Muscle of leg (tissue), 11 donors: ENCODE results near the gene PPP1R37. TPM values are rescaled to one million over a fixed set of nuclear protein-coding genes. Genes with fewer than 3 reads are reported as not detected.

Source experiments
- DNase-seq: peaks from one replicate; pipeline ENCODE4 v3.0.0; 2013
- H3K27ac ChIP-seq: one replicate; pipeline ENCODE4 v1.5.1; 2013; ENCODE audit warnings: mild to moderate bottlenecking, low read length, control low read depth
- H3K27me3 ChIP-seq: one replicate; pipeline ENCODE4 v1.6.1; 2013; ENCODE audit warnings: low read length; ENCODE audit not compliant: control insufficient read depth, insufficient read depth
- H3K36me3 ChIP-seq: one replicate; pipeline ENCODE4 v1.6.1; 2013; ENCODE audit warnings: low read length; ENCODE audit not compliant: control insufficient read depth, insufficient read depth
- H3K4me1 ChIP-seq: one replicate; pipeline ENCODE4 v1.6.1; 2013; ENCODE audit warnings: low read length; ENCODE audit not compliant: control insufficient read depth, insufficient read depth
- H3K4me3 ChIP-seq: one replicate; pipeline ENCODE4 v1.5.1; 2013; ENCODE audit warnings: low read length, control low read depth
- H3K9me3 ChIP-seq: replicated peaks from 2 replicates; pipeline ENCODE4 v1.6.1; 2013; ENCODE audit warnings: low read depth, low read length; ENCODE audit not compliant: control insufficient read depth
- WGBS: methylation state at CpG from one replicate; pipeline ENCODE4 v1.1.5; 2013; ENCODE audit warnings: missing lambda C conversion rate; ENCODE audit not compliant: insufficient coverage; 5-methylcytosine and 5-hydroxymethylcytosine counted together
- polyA plus RNA-seq, 8 donors: library from polyadenylated mRNA; unstranded; fragments of 120-200 nt; gene quantifications; one replicate each; pipeline versions ENCODE4 v1.2.1 to v1.2.3, GENCODE V29; 2013; ENCODE audit warnings: inconsistent platforms in 1 of 8, low replicate concordance in 1 of 8; ENCODE audit not compliant: insufficient read length in 8 of 8, insufficient read depth in 1 of 8
- total RNA-seq: library from RNA; stranded (reverse); fragments of 120-200 nt; gene quantifications from one replicate; pipeline ENCODE4 v1.2.4, GENCODE V29; 2013

PPP1R37 gene
- total and polyA plus RNA-seq, 9 donors = 19.4 to 29.3 (median 23.0) TPM

DNA sequence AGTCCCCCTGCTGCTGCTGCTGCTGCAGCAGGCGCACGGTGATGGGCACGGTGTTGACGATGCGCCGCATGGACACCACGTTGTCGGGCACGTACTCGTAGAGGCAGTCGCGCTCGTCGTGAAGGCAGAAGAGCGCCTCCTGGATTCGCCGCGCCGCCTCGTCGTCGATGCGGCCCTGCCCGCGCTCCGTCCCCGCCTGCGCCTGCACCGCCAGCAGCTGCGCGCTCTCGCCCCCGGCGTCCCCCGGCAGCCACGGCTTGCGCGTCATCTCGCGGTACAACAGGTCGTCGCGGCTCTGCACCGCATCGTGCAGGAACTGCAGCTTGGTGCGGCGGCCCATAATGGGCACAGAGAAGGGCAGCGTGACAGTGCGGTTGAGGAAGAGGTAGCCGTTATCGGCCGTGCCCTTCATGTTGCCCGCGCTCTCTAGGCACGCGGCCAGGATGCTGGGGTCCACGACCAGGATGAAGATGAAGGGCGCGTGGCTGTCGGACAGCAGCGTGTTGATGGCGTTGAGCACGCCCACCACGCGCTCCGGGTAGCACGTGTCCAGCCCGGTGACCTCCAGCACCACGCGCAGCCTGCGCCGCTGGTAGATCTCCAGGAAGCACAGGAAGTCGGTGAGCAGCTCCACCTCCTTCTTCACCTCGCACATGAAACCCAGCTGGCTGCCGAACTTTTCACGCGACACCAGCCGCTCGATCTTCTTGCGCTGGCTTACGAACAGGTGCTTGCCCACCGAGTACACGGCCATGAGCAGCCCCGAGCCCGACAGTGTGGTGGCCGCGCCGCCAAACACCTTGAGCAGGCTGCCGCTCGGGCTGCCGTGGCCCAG is 59.7 kb downstream of the PPP1R37 start:
- H3K36me3 ChIP-seq = peaks cover 7% of the 10 kb centered on the region
- peak overlapping the region; percentile 24 for H3K4me3 ChIP-seq
- peaks cover 66% of the 10 kb centered on the region for H3K27me3 ChIP-seq
- DNase-seq = peak; percentile 63
- H3K4me1 ChIP-seq = peaks cover 27% of the 10 kb centered on the region
- H3K9me3 ChIP-seq = no peaks in the 10 kb centered on the region
- H3K27ac ChIP-seq = no peak overlapping the region
- 2% methylated on average over 91 of the region's 91 CpGs for whole genome bisulfite sequencing

DNA sequence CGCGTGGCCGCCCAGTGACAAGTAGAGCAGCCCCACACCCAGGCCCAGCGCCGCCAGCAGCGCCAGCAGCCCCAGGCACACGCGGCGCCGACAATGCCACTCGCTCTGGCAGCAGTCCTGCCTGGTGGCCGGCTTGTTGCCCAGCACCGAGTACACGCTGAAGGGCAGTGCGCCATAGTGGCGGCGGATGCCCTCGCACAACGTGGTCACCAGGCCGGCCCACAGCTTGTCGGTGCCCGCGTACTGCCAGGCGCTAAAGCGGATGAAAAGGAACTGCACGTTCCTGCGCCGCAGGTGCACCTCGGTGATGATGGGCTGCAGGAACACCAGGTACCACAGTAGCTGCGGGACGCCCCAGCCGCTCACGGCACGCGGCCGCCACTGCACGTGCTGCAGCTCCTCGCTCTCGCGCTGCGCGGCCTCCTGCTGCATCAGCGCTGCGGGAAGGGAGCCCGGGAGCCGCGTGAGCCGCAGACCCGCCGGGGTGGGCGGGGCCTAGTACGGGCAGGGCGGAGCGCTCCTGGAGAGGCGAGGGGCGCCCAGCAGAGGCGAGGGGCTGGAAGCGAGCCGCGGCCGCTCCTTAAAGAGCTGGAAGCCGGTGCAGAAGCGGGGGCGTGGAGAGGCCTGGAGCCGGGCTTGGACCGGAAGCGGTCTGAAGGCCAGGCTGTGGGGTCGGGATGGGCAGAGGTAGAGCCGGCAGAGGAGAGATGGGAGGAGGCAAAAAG is 60.5 kb downstream of the PPP1R37 start:
- Histone ChIP-seq H3K4me3 (peak overlapping the region; percentile 24), H3K36me3 (peaks cover under 1% of the 10 kb centered on the region), H3K27me3 (peaks cover 66% of the 10 kb centered on the region), H3K27ac (no peak overlapping the region), H3K4me1 (peaks cover 27% of the 10 kb centered on the region), H3K9me3 (no peaks in the 10 kb centered on the region)
- WGBS = 1% methylated on average over 68 of the region's 69 CpGs
- peak; percentile 77 for DNase-seq

DNA sequence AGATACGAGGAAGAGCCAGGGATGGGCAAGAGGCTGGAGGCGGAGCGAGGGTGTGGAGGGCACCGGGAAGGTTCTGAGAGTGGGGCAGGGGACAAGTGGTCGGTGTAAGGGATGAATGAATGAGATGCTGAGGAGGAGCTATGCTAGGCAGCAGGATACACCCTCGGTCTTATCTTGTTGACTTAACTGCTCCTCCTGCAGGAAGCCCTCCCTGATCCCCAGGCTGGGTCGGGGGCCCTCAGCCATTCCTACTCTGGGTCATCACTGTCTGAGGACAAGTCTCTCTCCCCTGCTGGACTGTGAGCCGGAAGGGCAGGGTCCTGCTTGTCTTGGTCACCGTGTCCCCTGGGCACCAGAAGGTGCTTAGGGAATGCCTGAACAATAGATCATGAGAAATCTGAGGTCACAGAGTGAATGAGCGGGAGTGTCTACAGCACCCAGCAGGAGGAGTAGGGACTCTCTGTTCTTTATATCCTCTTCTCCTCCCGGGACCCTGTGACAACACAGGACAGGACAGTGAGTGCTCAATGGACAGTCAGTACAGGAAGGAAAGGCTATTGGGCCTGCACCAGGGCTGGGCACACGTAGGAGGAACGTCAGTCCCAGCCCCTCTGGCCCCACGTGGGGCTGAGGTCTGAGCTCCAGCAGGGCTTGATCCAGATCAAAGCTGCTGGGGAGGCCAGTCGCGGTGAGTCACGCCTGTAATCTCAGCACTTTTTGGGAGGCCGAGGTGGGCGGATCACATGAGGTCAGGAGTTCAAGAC is 61.3 kb downstream of the PPP1R37 start:
- Histone ChIP-seq H3K4me1 (peaks cover 27% of the 10 kb centered on the region), H3K36me3 (no peaks in the 10 kb centered on the region), H3K4me3 (peak overlapping the region; percentile 13), H3K27ac (no peak overlapping the region), H3K9me3 (no peaks in the 10 kb centered on the region), H3K27me3 (peaks cover 67% of the 10 kb centered on the region)
- 13% methylated on average over 10 of the region's 19 CpGs for WGBS
- no peak for DNase-seq

DNA sequence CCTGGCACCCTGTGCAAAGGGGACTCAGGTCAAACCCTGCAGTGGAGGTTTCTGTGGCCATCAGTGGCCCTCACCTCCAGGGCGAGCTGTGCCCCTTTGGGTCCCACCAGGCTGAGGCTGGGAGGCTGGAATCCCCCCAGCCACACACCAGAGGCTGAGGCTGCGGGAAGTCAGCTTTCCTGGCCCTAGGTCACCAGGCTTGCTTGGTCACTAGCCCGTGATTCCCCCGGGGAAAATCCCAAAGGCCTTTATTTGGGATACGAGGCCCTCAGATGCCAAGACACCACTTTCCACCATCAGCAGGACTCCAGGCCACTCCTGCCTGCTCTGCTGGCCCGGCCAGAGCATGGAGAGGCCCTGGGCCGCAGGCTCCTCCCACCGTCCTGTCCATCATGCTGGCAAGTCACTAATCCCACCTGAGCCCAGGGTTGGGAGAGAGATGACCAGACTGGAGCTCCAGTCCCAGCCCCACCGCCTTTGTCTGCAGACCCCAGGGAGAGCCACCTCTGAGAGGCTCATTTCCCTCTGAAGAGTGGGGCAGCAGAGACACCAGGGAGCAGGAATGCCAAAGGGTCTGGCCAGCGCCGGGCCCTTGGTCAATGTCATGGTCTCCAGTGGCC is 63.1 kb downstream of the PPP1R37 start:
- 58% methylated on average over 8 of the region's 11 CpGs for WGBS
- H3K27ac ChIP-seq = no peak overlapping the region

DNA sequence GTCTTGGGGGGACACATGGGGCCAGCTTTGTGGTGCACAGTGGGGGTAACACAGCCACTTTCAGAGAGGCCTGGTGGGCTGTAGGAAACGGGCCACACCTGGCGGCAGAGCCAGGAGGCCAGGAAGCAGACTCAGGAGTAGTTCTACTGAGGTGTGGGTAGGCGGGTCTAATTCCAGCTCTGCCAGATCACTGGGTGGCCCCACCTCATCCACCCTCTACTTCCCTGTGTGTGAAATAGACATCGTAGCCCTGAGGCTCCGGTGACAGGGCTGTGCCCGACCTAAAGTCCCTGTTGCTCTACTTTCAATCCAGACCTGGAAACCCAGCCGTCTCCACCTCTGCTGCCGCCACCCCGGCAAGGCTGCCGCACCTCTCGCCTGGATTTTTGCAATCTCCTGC is 63.8 kb downstream of the PPP1R37 start:
- peaks cover 29% of the 10 kb centered on the region for H3K4me1 ChIP-seq
- no peak overlapping the region for H3K27ac ChIP-seq
- H3K4me3 ChIP-seq = no peak overlapping the region
- WGBS = 49% methylated on average over 8 of the region's 11 CpGs
- H3K36me3 ChIP-seq = no peaks in the 10 kb centered on the region
- H3K27me3 ChIP-seq = peaks cover 68% of the 10 kb centered on the region
- H3K9me3 ChIP-seq = no peaks in the 10 kb centered on the region
- no peak for DNase-seq

More for the DNA sequence above, 63.1 kb downstream of the PPP1R37 start:
- DNase-seq = no peak
- no peaks in the 10 kb centered on the region for H3K9me3 ChIP-seq
- H3K4me3 ChIP-seq = no peak overlapping the region
- H3K27me3 ChIP-seq = peaks cover 69% of the 10 kb centered on the region
- no peaks in the 10 kb centered on the region for H3K36me3 ChIP-seq
- peaks cover 27% of the 10 kb centered on the region for H3K4me1 ChIP-seq

- DNase-seq = no peak
- H3K27ac ChIP-seq = no peak overlapping the region
- peaks cover 51% of the 10 kb centered on the region for H3K27me3 ChIP-seq
- 78% methylated on average over 27 of the region's 27 CpGs for WGBS
- no peaks in the 10 kb centered on the region for H3K36me3 ChIP-seq
- no peak overlapping the region for H3K4me3 ChIP-seq
- peaks cover 11% of the 10 kb centered on the region for H3K4me1 ChIP-seq
- no peaks in the 10 kb centered on the region for H3K9me3 ChIP-seq
Observed at GRCh38 chr19:45158503-45159209, 65.7 kb downstream of the PPP1R37 start.

DNA sequence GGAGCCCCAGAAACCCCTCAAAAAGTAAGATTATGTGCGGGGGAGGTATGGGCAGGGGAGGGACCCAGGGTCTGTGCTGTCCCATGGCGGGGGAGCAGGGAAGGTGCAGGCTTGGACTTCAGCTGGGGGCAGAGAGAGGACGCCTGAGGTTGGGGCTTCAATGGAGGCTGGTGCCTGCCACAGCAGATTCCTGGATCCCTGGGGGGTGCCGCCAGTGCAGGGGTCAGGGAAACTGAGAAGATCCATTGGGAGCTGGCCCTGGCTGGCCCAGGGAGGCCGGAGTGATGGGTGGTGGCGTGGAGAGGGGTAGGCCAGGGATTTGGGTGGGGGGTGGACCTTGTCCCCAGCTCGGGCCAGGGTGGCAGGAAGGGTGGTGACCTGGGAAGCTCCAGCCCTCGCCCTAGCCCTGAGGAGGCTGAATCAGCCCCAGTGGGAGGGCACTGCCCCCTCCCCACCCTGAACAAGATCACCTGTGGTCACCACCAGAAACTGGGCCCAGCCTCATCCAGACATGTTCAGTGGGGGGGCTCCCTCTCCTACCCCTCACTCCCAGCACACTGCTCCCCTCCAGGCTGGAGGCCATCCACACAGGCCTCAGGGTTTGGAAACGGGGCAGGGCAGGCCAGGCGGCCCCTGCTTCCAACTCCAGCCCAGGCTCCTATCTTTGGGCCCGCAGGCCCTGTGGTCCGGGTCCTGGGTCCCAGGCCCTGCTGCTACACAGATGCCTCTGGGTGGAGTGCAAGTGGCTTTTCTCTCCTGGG is 66.4 kb downstream of the PPP1R37 start:
- Histone ChIP-seq H3K4me3 (no peak overlapping the region), H3K4me1 (peaks cover 8% of the 10 kb centered on the region), H3K27ac (no peak overlapping the region), H3K9me3 (no peaks in the 10 kb centered on the region), H3K27me3 (peaks cover 44% of the 10 kb centered on the region), H3K36me3 (no peaks in the 10 kb centered on the region)
- WGBS = 74% methylated on average over 8 of the region's 12 CpGs
- no peak for DNase-seq

GRCh38 chr19:45159971-45160324 is 67.0 kb downstream of the PPP1R37 start:
- Histone ChIP-seq H3K9me3 (no peaks in the 10 kb centered on the region), H3K4me1 (peaks cover 14% of the 10 kb centered on the region), H3K4me3 (no peak overlapping the region), H3K27me3 (peaks cover 39% of the 10 kb centered on the region), H3K36me3 (no peaks in the 10 kb centered on the region), H3K27ac (no peak overlapping the region)
- DNase-seq = no peak
- 83% methylated on average over 8 of the region's 10 CpGs for WGBS
